ENCODE measurements around the gene CPE.

Gene CPE

DNA sequence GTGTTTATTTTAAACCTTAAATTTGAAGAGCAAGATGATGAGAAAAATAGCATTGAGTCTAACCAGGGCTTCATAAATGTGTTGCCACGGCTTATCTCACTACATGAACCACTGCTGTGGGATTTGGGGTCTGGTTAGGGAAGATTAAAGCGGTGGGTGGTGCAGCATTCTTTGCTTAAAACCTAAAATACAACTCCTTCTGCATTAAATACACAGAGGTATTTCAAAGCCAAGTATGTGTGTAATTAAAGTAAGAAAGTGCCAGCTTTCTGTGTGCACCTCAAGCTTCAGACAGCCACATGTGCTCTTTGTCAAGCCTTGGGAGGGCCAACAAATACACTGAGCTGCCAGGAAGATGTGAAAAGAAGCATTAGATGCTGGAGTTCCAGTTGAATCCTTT is 128.0 kb downstream of the CPE start:
- no peak for DNase-seq (ENCODE audit: low read depth, low spot score)

DNA sequence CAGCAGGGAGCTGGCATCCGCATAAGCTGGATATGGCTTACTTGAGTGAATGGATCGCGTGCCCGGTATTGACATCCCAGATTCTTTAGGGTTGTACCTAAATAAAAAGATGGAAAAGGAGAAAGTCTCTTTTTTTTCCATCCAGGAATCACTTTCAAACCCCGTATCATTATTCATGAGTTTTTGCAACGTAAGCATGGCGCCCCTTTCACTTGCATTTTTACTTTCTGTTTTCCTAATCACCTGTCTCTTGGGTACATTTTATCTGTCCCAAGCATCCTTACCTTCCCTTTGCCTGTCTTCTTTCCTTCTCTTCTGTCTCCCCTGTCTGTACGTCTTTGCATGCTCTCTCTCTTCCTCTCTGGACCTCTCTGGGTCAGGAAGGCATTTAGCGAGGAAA is 128.6 kb downstream of the CPE start:
- DNase-seq (ENCODE audit: low read depth, low spot score) = no peak

GRCh38 chr4:165508372-165509120 is 129.7 kb downstream of the CPE start:
- no peak for DNase-seq (ENCODE audit: low read depth, low spot score)

DNA sequence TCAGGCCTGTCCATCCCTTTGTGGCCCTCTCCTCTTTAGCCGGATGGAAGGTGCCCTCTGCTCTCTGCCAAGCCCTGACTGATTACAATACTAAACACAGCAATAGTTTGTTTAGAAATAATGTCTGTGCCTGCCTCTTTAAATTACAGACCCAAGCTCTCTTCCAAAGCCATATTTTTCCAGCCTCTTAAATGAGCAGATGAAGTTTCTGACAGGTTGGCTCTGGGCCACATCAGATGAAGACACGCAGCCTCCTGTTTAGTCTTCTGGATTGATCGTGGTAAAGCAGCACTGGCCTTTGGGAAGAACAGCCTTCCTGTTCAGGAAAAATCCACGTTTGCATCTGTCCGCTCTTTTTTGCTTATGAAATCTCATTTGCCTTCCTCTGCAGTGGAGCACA is 133.6 kb downstream of the CPE start:
- DNase-seq (ENCODE audit: low read depth, low spot score) = no peak

DNA sequence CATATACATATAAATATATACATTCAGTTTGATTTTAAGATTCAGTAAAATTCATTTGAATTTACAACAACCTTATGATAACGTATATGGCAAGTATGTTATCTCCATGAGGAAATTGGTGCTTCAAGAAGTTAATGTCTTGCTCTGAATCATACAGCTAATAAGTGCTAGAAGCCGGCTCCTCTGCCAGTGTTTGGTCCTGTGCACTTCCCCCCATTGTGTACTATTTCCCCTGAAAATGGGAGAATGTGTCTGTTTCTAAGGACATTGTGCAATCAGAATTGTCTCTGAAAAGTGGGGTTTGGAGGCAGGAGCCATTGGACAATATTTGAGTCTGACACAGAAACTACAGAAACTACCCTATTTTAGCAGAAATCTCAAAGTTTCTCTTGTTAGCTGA is 135.9 kb downstream of the CPE start:
- no peak for DNase-seq (ENCODE audit: low read depth, low spot score)

DNA sequence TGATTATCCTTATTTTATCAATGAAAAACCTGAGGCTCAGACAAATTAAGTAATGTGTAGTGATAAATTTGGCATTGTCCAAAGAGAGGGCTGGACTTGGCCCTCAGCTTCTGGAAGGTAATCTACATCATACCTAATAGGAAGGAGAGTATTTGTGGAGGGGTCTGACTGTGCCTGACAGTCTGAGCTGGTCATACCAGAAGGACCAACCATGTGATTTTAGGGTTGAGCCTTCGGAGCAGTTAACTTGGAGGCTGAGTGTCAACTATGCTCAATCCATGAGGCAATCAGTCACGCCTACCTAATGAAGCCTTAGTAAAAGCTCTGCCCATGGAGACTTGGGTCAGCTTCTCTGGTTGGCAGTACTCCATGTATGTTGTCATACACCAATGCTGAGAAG is 136.4 kb downstream of the CPE start:
- no peak for DNase-seq (ENCODE audit: low read depth, low spot score)

GRCh38 chr4:165516281-165516833 is 137.5 kb downstream of the CPE start:
- DNase-seq (ENCODE audit: low read depth, low spot score) = no peak

- DNase-seq (ENCODE audit: low read depth, low spot score) = no peak
These were observed 138.4 kb downstream of the CPE start for GRCh38 chr4:165517216-165517615.

- no peak for DNase-seq (ENCODE audit: low read depth, low spot score)
These were observed 139.3 kb downstream of the CPE start for GRCh38 chr4:165518024-165518616.

DNA sequence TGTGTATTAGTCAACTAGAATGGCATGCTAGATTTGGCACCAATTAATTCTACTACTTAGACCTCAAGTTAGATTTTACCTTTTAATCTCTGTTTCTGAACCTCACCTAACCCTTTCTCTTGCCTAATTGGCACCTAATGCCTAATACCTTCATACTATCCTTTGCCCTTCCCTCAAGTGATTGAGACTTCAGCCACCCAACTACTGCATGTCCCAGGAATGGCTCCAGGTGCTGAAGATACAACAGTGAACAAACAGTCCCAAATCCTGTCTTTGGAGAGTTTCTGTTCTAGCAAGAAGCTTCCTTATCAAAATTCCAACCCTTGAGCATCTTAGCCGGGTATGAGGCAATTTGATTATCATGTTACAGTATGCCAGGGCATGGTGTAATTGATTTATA is 139.9 kb downstream of the CPE start:
- DNase-seq (ENCODE audit: low read depth, low spot score) = no peak

GRCh38 chr4:165519591-165519990 is 140.8 kb downstream of the CPE start:
- no peak for DNase-seq (ENCODE audit: low read depth, low spot score)

GRCh38 chr4:165520086-165520485 is 141.3 kb downstream of the CPE start:
- DNase-seq (ENCODE audit: low read depth, low spot score) = no peak

DNA sequence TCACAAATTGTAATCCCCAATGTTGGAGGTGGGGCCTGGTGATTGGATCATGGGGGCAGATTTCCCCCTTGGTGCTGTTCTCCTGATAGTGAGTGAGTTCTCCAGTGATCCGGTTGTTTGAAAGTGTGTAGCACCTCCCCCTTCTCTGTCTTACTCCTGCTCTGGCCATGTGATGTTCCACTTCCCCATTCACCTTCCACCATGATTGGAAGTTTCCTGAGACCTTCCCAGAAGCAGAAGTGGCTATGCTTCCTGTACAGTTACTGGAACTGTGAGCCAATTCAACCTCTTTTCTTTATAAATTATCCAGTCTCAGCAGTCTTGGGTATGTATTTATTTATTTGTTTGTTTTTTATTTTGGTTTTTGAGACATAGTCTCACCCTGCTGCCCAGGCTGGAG is 143.2 kb downstream of the CPE start:
- no peak for DNase-seq (ENCODE audit: low read depth, low spot score)

DNA sequence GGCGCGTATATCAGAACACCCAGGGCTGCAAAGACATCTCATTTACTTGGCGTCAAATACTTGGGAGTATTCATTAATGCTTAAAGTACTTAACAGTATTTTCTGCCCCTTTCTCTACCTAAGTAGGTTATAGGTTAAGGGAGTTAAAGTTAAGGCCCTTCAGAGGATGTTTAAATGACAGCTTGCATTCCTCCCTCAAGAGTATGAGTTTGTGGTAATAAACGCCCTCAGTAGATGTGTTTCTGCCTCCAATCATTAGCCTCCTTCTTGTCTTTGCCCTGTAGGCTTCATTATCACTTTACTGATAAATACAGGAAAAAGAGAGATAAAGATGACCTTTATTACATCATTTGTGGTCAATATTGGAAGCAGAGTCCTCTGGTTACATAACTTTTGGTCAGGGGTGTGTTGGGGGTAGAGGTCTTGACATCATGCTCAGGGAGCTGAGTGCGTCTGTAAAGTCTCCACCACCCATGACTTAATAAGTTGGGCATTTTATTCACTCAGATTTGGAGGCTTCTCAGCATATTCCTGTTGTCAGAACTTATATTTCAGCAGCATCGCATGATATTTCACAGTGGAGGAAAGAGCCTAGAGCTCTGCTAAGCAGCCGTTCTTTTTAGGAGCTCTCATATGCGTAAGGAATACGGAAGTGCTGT is 145.9 kb downstream of the CPE start:
- no peak for DNase-seq (ENCODE audit: low read depth, low spot score)

- peak; percentile 8 for DNase-seq (ENCODE audit: low read depth, low spot score)
These were observed 154.2 kb downstream of the CPE start for GRCh38 chr4:165532976-165533375.

DNA sequence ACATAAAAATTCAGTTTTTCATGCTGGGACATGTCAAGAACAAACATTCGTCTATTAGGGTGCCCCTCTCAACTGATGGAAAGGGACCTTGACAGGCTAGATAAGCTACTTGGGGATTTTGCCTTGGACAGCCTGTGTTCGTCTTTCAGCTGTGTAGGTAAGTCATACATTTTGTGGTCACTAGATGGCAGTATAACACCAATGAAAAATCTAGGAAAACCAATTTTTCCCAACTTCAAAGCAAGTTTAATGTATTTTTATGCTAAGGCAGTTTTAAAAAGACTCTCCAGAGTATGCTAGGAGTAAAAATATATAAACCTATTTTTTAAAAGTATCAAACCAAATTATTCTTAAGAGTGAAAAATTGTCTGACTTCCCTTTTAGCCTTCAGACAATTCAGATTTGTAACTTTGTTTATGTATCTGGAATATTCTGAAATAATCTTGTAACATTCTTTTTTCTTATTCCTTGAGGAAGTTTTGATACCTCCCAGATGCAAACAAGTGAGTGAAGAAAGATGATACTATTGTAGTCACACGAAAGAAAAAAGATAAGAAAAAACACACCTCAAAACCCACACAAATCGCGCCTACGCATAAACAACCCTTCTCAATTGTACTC is 158.3 kb downstream of the CPE start:
- DNase-seq (ENCODE audit: low read depth, low spot score) = peak; percentile 19

GRCh38 chr4:165539801-165540200 is 161.0 kb downstream of the CPE start:
- DNase-seq (ENCODE audit: low read depth, low spot score) = no peak

DNA sequence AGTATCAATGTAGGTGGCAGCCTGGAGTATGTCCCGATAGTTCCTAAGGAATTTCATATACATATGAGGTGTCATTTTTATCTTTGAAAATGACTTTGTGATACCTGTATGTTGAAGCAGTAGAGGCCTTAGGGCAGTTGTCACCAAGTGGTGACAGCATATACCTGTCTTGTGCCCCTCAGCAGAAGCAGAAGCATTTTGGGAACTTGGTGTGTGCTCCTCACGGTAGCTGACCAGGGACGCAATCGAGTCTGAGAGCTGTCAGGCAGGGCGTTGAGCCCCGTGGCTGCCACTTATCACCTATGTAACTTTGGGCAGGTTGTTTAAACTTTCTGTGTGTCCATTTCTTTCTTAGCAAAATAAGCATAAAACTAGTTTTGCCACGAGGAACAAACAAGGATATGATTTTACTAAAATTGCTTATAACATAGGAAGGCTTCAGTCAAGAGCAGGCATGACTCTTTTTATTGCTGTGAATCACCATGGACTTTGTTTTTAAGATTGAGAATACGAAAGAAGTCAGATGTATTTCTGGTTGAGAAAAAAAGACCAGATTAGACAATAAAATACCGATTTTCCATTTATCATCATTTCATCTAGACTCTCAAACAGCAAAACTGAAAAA is 161.5 kb downstream of the CPE start:
- DNase-seq (ENCODE audit: low read depth, low spot score) = no peak

- no peak for DNase-seq (ENCODE audit: low read depth, low spot score)
These were observed 163.1 kb downstream of the CPE start for GRCh38 chr4:165541851-165542459.

- DNase-seq (ENCODE audit: low read depth, low spot score) = no peak
These were observed 163.7 kb downstream of the CPE start for GRCh38 chr4:165542476-165542875.
